ENCODE measurements around the gene KASH5.

The KASH5 gene, protein sequence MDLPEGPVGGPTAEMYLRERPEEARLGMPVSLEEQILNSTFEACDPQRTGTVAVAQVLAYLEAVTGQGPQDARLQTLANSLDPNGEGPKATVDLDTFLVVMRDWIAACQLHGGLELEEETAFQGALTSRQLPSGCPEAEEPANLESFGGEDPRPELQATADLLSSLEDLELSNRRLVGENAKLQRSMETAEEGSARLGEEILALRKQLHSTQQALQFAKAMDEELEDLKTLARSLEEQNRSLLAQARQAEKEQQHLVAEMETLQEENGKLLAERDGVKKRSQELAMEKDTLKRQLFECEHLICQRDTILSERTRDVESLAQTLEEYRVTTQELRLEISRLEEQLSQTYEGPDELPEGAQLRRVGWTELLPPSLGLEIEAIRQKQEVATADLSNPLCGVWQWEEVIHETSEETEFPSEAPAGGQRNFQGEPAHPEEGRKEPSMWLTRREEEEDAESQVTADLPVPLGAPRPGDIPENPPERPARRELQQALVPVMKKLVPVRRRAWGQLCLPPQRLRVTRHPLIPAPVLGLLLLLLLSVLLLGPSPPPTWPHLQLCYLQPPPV

DNA sequence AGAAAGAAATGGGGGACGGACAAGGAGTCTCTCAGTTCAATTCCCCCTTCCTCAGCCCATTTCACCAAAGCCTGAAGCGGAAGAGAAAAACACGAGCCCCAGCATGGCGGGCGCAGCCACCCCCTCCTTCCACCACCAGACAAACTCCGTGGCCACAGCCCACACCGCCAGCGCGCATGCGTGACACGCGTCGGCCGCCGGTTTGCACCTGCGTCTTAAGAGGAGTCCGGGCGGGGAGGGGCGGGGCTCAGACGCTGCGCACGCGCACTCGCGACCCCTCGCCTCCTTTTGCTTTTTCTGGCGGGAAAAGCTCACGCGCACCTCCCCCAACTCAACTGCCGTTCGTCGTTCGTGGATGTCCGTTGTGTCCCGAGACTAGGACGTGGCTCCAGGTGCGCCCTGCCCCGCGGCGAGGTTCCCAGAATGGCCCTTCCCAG is at the start of gene KASH5:
Gene KASH5, plus strand, starts transcription at position 314 of the 437 bp plus-strand sequence. CDS start 2,635 bp downstream, outside the sequence.
- H3K4me1 ChIP-seq (ENCODE audit: insufficient read depth, low read length): no peaks in the 10 kb centered on the region
- H3K27ac ChIP-seq (ENCODE audit: low read length): no peak within 1 kb of the TSS

GRCh38 chr19:49338691-49339300 is 49.3 kb upstream of the KASH5 start:
- Histone ChIP-seq H3K4me1 (ENCODE audit: insufficient read depth, low read length) (peaks cover 4% of the 10 kb centered on the region; the same call in 1 of the 2 replicates), H3K4me3 (ENCODE audit: low read length) (peak overlapping the region; percentile 67), H3K9ac (ENCODE audit: low read depth, low read length) (peak overlapping the region; percentile 70; the same call in 1 of the 2 replicates), H3K27me3 (ENCODE audit: insufficient read depth, low read length) (peaks cover 29% of the 10 kb centered on the region), H3K27ac (ENCODE audit: low read length) (peak overlapping the region; percentile 78), H3K36me3 (ENCODE audit: insufficient read depth, low read depth, low read length) (peaks cover 33% of the 10 kb centered on the region), H3K9me3 (ENCODE audit: insufficient read depth, low read depth, low read length) (no peaks in the 10 kb centered on the region)

More for the DNA sequence above, at the start of gene KASH5:
- H3K9me3 ChIP-seq (ENCODE audit: insufficient read depth, low read depth, low read length): no peaks in the 10 kb centered on the region
- no peaks in the 10 kb centered on the region for H3K27me3 ChIP-seq (ENCODE audit: insufficient read depth, low read length)
- H3K36me3 ChIP-seq (ENCODE audit: insufficient read depth, low read depth, low read length): no peaks in the 10 kb centered on the region
- no peak within 1 kb of the TSS for H3K9ac ChIP-seq (ENCODE audit: low read depth, low read length)
- H3K4me3 ChIP-seq (ENCODE audit: low read length): no peak within 1 kb of the TSS

DNA sequence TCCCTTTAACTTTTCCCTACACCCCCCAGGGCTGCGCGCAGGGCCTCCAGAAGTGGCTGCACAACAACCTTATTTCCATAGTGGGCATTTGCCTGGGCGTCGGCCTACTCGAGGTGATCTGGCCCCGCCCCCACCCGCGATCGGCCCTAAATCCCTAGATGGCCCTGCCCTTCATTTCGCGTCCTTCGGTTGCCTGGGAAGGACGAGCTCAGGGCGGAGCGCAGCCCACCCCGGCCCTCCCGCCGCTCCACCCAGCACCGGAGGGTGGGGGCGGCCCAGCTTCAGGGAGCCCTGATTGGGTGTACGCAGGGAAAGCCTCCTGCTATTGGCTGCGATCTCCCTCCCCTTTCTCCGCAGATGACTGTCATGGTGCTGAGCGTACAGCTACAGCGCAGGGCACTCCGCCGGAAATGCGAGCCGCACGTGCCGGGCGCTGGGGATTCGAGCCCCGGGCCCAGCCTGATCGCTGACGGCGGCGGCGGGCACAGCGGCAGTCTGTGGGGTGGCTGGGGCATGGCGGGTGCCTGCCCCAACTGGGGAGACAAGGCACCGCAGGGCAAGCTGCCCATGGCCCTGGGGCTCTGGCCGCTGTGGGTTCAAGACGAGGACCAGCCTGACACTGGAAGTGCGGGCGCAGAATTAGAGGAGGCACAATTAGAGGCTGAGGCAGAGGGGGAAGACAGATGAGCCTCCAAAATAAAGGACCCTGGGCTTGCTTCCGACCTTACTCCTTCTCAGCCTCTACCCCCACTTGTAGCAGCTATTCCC is 48.6 kb upstream of the KASH5 start:
- peaks cover 4% of the 10 kb centered on the region; the same call in 1 of the 2 replicates for H3K4me1 ChIP-seq (ENCODE audit: insufficient read depth, low read length)
- peaks cover 40% of the 10 kb centered on the region for H3K36me3 ChIP-seq (ENCODE audit: insufficient read depth, low read depth, low read length)
- H3K9me3 ChIP-seq (ENCODE audit: insufficient read depth, low read depth, low read length): no peaks in the 10 kb centered on the region
- peak overlapping the region; percentile 78 for H3K27ac ChIP-seq (ENCODE audit: low read length)
- peak overlapping the region; percentile 67 for H3K4me3 ChIP-seq (ENCODE audit: low read length)
- H3K9ac ChIP-seq (ENCODE audit: low read depth, low read length): peak overlapping the region; percentile 70; the same call in 1 of the 2 replicates
- peaks cover 29% of the 10 kb centered on the region for H3K27me3 ChIP-seq (ENCODE audit: insufficient read depth, low read length)

- Histone ChIP-seq H3K9me3 (ENCODE audit: insufficient read depth, low read depth, low read length) (no peaks in the 10 kb centered on the region), H3K9ac (ENCODE audit: low read depth, low read length) (no peak overlapping the region; the same call in 1 of the 2 replicates), H3K4me1 (ENCODE audit: insufficient read depth, low read length) (peaks cover 4% of the 10 kb centered on the region; the same call in 1 of the 2 replicates), H3K27ac (ENCODE audit: low read length) (no peak overlapping the region), H3K27me3 (ENCODE audit: insufficient read depth, low read length) (peaks cover 25% of the 10 kb centered on the region), H3K4me3 (ENCODE audit: low read length) (peak overlapping the region; percentile 20; the same call in 1 of the 2 replicates), H3K36me3 (ENCODE audit: insufficient read depth, low read depth, low read length) (peaks cover 48% of the 10 kb centered on the region)
These were observed 47.8 kb upstream of the KASH5 start for GRCh38 chr19:49340069-49340864.

DNA sequence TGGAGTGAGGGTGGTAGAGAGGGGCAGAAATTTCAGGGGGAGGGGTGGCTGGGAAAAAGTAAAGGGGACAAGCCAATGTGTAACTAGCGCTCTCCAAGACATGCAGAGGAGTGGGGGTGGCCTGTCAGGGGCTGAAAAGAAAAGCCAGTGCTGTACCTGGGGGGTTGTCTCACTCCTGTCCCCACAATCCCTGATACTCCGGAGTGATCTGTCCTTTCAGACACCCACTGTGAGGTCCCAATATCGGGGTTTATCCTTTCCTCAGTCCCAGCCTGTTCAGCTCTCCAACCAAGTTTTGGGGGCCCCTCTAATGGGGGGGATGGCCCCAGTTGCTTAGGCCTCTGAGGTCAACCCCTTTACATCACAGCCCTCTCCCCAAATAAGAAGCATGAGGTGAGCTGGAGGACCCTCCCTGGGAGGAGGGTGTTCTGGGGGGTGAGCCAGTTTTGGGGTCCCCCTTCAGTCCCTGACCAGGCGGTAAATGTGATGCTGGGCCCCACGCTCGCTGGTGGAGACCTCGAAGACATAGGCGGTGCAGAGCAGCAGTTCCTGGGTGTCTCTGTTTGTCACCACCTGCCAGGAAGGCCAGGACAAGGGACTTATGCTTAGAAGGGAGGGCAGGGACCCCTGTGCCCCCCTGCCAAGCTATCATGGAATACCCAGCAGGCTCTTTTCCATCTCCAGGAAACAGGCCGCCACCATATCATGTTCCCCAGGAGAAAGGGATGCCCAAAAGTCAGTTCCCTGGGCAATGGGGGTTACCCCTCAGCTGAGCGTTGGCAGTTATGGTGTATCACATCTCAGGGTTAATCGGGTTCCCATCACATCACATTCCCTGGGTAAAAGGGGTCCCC is 47.0 kb upstream of the KASH5 start:
- H3K27ac ChIP-seq (ENCODE audit: low read length): no peak overlapping the region
- H3K4me3 ChIP-seq (ENCODE audit: low read length): no peak overlapping the region
- H3K36me3 ChIP-seq (ENCODE audit: insufficient read depth, low read depth, low read length): peaks cover 54% of the 10 kb centered on the region
- no peaks in the 10 kb centered on the region for H3K9me3 ChIP-seq (ENCODE audit: insufficient read depth, low read depth, low read length)
- no peak overlapping the region for H3K9ac ChIP-seq (ENCODE audit: low read depth, low read length)
- peaks cover 23% of the 10 kb centered on the region for H3K27me3 ChIP-seq (ENCODE audit: insufficient read depth, low read length)
- H3K4me1 ChIP-seq (ENCODE audit: insufficient read depth, low read length): peaks cover 4% of the 10 kb centered on the region; the same call in 1 of the 2 replicates

DNA sequence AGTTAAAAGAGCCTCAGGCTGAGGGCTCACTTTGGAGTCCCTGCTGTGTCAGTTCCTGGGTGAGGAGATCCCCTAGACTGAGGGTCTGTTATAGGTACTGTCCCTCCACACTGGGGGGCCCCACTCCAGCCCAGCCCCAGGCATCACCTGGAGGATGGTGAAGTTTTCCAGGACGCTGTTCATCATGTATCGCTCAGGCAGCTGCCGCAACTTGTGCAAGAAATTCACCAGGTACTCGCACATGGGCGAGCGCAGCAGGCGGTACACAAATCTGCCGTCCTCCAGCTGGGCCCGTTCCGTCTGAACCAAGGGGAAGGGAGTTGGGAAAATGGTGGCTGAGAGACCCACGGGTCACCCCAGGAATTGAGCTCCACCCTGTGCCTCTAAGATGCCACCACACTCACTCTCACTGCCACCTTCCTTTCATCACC is 45.7 kb upstream of the KASH5 start:
- Histone ChIP-seq H3K36me3 (ENCODE audit: insufficient read depth, low read depth, low read length) (peaks cover 66% of the 10 kb centered on the region), H3K27ac (ENCODE audit: low read length) (no peak overlapping the region), H3K4me1 (ENCODE audit: insufficient read depth, low read length) (peaks cover 4% of the 10 kb centered on the region; the same call in 1 of the 2 replicates), H3K9ac (ENCODE audit: low read depth, low read length) (no peak overlapping the region), H3K27me3 (ENCODE audit: insufficient read depth, low read length) (peaks cover 13% of the 10 kb centered on the region), H3K4me3 (ENCODE audit: low read length) (no peak overlapping the region), H3K9me3 (ENCODE audit: insufficient read depth, low read depth, low read length) (no peaks in the 10 kb centered on the region)

DNA sequence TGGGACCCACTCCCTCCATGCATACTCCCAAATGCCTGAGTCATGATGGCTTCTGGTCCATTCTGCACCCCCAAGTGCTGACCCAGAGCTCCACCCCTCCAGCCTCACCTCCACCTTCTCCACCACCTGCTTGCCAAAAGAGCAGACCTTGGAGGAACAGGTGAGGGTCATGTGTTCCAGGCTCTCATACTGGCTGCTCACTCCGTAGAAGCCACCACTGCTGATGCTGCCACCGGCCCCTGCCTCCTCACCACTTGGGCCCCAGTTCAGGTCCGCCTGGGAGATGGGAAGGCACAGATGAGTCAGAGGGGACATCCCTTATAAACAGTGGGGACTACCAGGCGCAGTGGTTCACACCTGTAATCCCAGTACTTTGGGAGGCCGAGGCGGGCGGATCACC is 44.9 kb upstream of the KASH5 start:
- Histone ChIP-seq H3K4me3 (ENCODE audit: low read length) (no peak overlapping the region), H3K9ac (ENCODE audit: low read depth, low read length) (no peak overlapping the region), H3K27me3 (ENCODE audit: insufficient read depth, low read length) (peaks cover 5% of the 10 kb centered on the region), H3K9me3 (ENCODE audit: insufficient read depth, low read depth, low read length) (no peaks in the 10 kb centered on the region), H3K36me3 (ENCODE audit: insufficient read depth, low read depth, low read length) (peaks cover 74% of the 10 kb centered on the region), H3K27ac (ENCODE audit: low read length) (no peak overlapping the region), H3K4me1 (ENCODE audit: insufficient read depth, low read length) (no peaks in the 10 kb centered on the region; the same call in 1 of the 2 replicates)

- H3K27me3 ChIP-seq (ENCODE audit: insufficient read depth, low read length): no peaks in the 10 kb centered on the region
- no peak overlapping the region for H3K4me3 ChIP-seq (ENCODE audit: low read length)
- H3K36me3 ChIP-seq (ENCODE audit: insufficient read depth, low read depth, low read length): peaks cover 90% of the 10 kb centered on the region
- H3K9me3 ChIP-seq (ENCODE audit: insufficient read depth, low read depth, low read length): no peaks in the 10 kb centered on the region
- no peak overlapping the region for H3K27ac ChIP-seq (ENCODE audit: low read length)
- no peak overlapping the region for H3K9ac ChIP-seq (ENCODE audit: low read depth, low read length)
- no peaks in the 10 kb centered on the region for H3K4me1 ChIP-seq (ENCODE audit: insufficient read depth, low read length)
These were observed 43.3 kb upstream of the KASH5 start for GRCh38 chr19:49344505-49345423.

DNA sequence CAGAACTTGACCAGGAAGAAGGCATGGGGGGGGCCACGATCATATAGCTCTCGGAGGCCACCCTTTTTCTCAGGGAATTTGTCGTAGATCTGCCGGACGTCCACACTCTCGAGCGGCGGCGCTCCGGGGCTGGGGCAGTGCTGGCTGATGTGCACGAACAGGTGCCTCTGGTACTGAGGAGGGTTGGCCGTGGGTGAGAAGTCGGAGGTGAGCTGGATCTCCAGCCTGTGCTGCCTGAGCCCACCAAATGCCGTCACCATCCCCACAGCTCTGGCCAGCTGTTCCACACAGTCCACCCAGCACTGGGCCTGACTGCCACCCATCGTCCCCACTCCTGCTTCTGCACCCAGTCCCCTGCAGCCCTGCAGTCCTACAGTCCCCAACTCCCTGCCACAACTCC is 40.9 kb upstream of the KASH5 start:
- H3K27me3 ChIP-seq (ENCODE audit: insufficient read depth, low read length): no peaks in the 10 kb centered on the region
- no peak overlapping the region for H3K27ac ChIP-seq (ENCODE audit: low read length)
- no peaks in the 10 kb centered on the region for H3K4me1 ChIP-seq (ENCODE audit: insufficient read depth, low read length)
- no peak overlapping the region for H3K4me3 ChIP-seq (ENCODE audit: low read length)
- no peak overlapping the region for H3K9ac ChIP-seq (ENCODE audit: low read depth, low read length)
- no peaks in the 10 kb centered on the region for H3K9me3 ChIP-seq (ENCODE audit: insufficient read depth, low read depth, low read length)
- H3K36me3 ChIP-seq (ENCODE audit: insufficient read depth, low read depth, low read length): peaks cover 97% of the 10 kb centered on the region

Measured in iPS-20b (cell line).